SJCRH30 (cell line): ENCODE measurements around the gene ARFGAP1. TPM values are rescaled to one million over a fixed set of nuclear protein-coding genes. Genes with fewer than 3 reads are reported as not detected.

Experiments
- DNase-seq, 2 experiments: peaks; one replicate each; pipeline ENCODE4 v3.0.0-alpha.2; 2015 to 2020
- H3K27ac ChIP-seq: fragments of 250-450 bp; sonication (Bioruptor Pico); 2 replicates; pipeline ENCODE4 v1.5.1; 2020; ENCODE audit warnings: mild to moderate bottlenecking, moderate library complexity
- H3K27me3 ChIP-seq: fragments of 250-450 bp; sonication (Bioruptor Pico); 2 replicates; pipeline ENCODE4 v1.5.1; 2020; ENCODE audit warnings: mild to moderate bottlenecking, moderate library complexity
- H3K36me3 ChIP-seq: fragments of 250-450 bp; sonication (Bioruptor Pico); 2 replicates; pipeline ENCODE4 v1.5.1; 2020; ENCODE audit warnings: mild to moderate bottlenecking, moderate library complexity
- H3K4me1 ChIP-seq: fragments of 250-450 bp; sonication (Bioruptor Pico); 2 replicates; pipeline ENCODE4 v1.5.1; 2020; ENCODE audit warnings: mild to moderate bottlenecking, moderate library complexity
- H3K4me3 ChIP-seq: fragments of 250-450 bp; sonication (Bioruptor Pico); 2 replicates; pipeline ENCODE4 v1.5.1; 2020; ENCODE audit warnings: mild to moderate bottlenecking, moderate library complexity
- H3K9me3 ChIP-seq: fragments of 250-450 bp; sonication (Bioruptor Pico); replicated peaks from 2 replicates; pipeline ENCODE4 v1.5.1; 2020; ENCODE audit warnings: mild to moderate bottlenecking, moderate library complexity
- total RNA-seq: library from RNA; depleted of rRNA; stranded (reverse); fragments of >200 nt; shearing (Covaris generic); gene quantifications from 2 replicates; pipeline ENCODE4 v1.2.3, GENCODE V29; 2014

The ARFGAP1 gene
- total RNA-seq, 1 experiment from 2014 or later: 96.8 TPM

DNA sequence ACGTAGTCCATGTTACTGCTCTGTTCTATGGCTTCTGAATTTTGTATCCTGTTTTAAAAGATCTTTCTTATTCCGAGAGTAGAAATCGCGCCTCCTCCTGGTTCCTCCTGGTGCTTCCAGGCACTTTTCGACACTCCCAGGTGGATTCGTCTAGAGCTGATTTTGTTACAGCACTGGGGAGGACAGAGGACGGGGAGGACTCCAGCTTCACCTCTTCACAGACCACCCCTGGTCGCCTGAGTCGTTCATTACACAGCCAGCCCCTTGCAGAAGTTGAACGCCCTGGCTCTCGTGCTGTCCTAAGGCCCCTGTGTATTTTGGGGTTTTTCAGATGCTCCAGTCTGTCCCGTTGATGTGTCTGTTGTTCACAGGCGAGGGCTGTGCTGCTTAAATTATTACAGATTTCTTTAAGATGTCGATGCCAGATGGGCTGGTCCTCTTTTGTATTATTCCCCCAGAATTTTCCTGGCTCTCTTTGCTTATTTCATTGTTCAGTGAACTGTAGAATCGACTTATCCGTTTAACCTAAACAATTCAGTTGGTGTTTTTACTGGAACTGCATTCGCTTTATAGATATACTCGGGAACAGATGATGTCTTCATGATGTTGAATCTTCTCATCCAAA lies 50.9 kb downstream of the ARFGAP1 start:
- Histone ChIP-seq H3K4me3 (no peak overlapping the region), H3K4me1 (no peaks in the 10 kb centered on the region), H3K36me3 (no peaks in the 10 kb centered on the region), H3K9me3 (0 out of 2 replicates have a peak, but pooled peaks cover 3% of the 10 kb centered on the region), H3K27me3 (peaks cover 34% of the 10 kb centered on the region), H3K27ac (no peak overlapping the region)
- DNase-seq: no peak

DNA sequence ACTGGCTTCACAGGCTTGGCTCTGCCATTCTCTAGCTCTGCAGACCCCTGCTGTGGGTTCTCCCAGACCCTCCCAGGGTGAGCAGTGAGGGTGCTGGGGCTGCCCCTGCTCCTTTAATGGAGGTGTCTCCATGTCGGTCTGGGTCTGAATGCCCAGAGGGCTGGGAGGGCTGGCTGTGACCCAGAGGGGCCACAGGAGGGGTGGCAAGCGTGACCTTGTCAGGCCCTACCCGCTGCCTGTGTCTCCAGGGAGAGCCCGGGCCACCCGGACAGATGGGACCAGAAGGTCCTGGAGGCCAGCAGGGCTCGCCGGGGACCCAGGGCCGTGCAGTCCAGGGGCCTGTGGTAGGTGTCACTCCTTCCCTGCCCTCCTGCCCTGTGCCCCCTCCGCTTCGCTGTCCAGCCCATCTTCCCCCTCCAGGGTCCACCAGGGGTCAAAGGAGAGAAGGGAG lies 52.4 kb downstream of the ARFGAP1 start:
- no peak for DNase-seq
- Histone ChIP-seq H3K36me3 (no peaks in the 10 kb centered on the region), H3K9me3 (0 out of 2 replicates have a peak, but pooled peaks cover 3% of the 10 kb centered on the region), H3K27ac (no peak overlapping the region), H3K4me3 (no peak overlapping the region), H3K27me3 (peaks cover 34% of the 10 kb centered on the region), H3K4me1 (no peaks in the 10 kb centered on the region)

DNA sequence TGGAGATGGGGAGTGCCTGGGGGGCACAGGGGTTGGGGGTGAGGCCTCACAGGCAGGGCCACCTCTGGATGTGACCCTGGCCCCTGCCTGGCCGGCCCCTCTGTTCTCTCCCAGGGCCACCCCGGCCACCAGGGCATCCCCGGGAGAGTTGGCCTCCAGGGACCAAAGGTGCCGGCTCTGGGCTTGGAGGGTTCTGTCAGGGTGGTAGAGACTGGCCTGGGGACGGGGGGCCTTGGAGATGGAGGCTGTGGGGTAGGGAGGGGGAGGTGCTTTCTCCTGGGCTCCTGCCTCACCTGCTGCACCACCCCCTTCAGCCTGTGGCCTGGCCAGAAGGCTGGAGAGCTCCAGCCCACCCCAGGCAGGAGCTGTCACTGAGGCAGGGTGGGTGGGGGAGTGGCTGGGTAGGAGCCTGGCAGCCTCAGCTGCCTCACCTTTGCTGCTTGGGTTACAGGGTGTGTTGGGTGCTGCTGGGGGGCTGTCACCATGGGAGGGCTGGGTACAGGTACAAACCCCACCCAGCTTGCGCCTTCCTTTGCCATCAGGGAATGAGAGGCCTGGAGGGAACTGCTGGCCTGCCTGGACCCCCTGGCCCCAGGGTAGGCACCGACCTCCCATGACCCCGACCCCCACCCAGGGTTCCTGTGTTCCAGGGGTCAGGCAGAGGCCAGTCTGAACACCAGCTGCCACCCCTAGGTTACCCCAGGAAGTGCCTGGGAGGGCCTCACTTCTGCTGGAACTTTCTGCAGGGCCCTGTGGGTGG lies 53.1 kb downstream of the ARFGAP1 start:
- Histone ChIP-seq H3K27me3 (peaks cover 34% of the 10 kb centered on the region), H3K27ac (no peak overlapping the region), H3K9me3 (0 out of 2 replicates have a peak, but pooled peaks cover 3% of the 10 kb centered on the region)

DNA sequence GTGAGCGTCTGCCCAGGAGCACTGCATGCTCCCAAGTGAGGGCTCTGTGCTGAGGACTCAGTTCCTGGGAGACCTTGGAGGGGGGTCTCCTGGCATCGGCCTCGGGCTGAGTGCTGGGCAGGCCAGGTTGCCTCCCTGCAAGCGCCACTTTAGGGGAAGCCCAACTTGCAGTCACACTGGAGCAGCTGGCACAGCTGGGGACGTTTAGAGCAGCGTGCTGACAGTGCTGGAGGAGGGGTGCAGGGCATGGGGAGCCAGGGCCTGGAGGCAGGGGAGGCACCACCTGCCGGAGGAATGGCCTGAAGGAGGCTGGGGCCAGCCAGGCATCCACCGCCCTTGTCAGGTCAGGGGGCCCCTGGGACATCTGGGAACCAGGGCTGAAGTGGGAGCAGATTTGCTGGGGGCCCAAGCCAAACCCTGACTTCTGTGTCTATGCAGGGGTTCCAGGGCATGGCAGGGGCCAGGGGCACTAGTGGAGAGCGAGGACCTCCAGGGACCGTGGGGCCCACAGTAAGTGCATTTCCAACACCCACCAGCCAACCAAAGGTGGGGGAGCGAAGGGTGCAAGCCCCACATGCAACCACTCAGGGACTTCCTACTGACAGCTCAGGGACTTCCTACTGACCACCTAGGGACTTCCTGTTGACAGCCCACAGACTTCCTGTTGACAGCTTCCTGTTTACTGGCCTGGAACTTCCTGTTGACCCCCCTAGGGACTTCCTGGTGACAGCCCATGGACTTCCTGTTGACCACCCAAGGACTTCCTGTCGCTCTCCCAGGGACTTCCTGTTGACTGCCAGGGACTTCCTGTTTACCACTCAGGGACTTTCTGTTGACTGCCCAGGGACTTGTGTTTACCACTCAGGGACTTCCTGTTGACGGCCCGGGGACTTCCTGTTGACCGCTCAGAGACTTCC lies 54.0 kb downstream of the ARFGAP1 start:
- DNase-seq: no peak
- H3K27me3 ChIP-seq: peaks cover 29% of the 10 kb centered on the region
- H3K4me1 ChIP-seq: no peaks in the 10 kb centered on the region
- H3K27ac ChIP-seq: no peak overlapping the region
- no peaks in the 10 kb centered on the region for H3K36me3 ChIP-seq
- H3K4me3 ChIP-seq: no peak overlapping the region
- 0 out of 2 replicates have a peak, but pooled peaks cover 3% of the 10 kb centered on the region for H3K9me3 ChIP-seq

More for the DNA sequence above, 53.1 kb downstream of the ARFGAP1 start:
- Histone ChIP-seq H3K4me1 (no peaks in the 10 kb centered on the region), H3K36me3 (no peaks in the 10 kb centered on the region), H3K4me3 (no peak overlapping the region)
- DNase-seq: no peak

DNA sequence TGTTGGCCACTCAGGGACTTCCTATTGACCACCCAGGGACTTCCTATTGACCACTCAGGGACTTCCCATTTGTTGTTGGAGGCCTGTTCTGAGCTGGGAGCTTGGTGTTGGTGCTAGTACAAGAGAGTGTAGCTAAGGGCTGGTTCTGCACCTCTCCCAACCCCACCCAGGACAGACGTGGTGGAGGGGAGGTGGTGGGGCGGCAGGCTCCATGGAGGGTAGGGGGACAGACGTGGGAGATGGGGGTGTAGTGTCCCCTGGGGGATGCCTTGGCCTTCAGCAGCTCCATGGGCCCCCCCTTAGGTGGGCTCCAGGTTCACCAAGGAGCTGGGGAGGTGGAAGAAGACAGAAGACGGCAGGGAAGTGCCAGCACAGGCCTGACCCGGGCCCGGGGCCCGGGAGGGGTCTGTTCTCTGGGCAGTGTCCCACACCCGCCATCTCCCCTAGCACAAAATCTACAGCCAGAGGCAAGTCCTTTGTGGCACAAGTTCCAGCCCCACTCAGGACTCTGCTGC lies 54.7 kb downstream of the ARFGAP1 start:
- Histone ChIP-seq H3K27ac (no peak overlapping the region), H3K4me3 (no peak overlapping the region), H3K36me3 (no peaks in the 10 kb centered on the region), H3K4me1 (no peaks in the 10 kb centered on the region), H3K27me3 (peaks cover 24% of the 10 kb centered on the region), H3K9me3 (0 out of 2 replicates have a peak, but pooled peaks cover 3% of the 10 kb centered on the region)
- no peak for DNase-seq

DNA sequence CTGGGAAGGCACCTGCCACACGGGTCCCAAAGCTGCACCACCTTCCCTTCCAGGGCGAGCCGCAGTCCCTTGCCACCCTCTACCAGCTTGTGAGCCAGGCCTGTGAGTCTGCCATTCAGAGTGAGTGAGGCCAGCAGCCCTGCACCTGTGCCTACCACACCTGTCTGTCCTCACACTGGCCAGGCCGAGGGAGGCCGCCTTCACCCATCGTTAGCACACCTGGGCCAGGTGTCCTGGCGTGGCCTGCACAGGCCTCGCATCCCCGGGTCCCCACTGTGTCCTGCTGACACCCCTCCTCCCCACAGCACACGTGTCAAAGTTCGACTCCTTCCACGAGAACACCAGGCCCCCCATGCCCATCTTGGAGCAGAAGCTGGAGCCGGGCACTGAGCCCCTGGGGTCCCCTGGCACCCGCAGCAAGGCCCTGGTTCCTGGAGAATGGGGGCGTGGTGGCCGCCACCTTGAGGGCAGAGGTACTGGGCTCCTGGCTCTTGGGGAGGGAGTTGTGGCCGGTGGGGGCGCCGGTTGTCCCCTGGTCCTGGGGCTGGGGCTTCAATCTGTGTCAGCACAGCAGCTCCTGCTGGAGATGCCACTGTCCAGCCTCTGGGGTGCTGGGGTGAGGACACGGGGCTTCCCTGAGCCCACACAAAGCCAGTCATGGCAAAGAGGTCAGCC lies 55.5 kb downstream of the ARFGAP1 start:
- H3K36me3 ChIP-seq: no peaks in the 10 kb centered on the region
- H3K4me1 ChIP-seq: no peaks in the 10 kb centered on the region
- H3K9me3 ChIP-seq: 0 out of 2 replicates have a peak, but pooled peaks cover 3% of the 10 kb centered on the region
- H3K27ac ChIP-seq: no peak overlapping the region
- H3K4me3 ChIP-seq: no peak overlapping the region
- H3K27me3 ChIP-seq: peaks cover 18% of the 10 kb centered on the region
- no peak for DNase-seq

DNA sequence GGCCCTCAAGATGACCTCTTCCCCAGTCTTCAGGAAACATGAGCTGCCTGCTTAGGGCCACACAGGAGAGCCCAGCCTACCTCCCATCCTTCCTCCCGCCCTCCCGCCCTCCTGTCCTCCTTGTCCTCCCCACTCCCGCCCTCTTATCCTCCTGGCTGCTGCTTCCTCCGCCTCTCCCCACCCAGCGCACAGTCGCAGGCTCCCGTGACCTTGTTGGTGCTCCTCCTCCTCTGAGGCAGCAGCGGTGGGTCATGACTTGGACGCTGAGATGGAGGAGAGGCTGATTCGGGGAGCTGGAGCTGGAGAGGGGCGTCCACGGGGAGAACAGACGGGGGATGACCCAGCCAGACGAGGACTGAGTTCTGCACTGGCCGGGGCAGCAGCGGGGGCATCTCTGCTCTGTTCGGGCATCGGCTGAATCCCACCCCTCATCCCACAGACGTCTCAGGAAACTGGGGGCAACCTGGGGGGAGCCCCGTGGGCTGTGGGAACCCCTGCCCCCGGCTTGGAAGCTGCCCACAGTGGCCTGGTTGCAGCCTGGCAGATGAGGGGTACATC lies 56.2 kb downstream of the ARFGAP1 start:
- Histone ChIP-seq H3K36me3 (no peaks in the 10 kb centered on the region), H3K9me3 (0 out of 2 replicates have a peak, but pooled peaks cover 3% of the 10 kb centered on the region), H3K4me1 (no peaks in the 10 kb centered on the region), H3K4me3 (no peak overlapping the region), H3K27ac (no peak overlapping the region), H3K27me3 (peaks cover 11% of the 10 kb centered on the region)
- DNase-seq: no peak

DNA sequence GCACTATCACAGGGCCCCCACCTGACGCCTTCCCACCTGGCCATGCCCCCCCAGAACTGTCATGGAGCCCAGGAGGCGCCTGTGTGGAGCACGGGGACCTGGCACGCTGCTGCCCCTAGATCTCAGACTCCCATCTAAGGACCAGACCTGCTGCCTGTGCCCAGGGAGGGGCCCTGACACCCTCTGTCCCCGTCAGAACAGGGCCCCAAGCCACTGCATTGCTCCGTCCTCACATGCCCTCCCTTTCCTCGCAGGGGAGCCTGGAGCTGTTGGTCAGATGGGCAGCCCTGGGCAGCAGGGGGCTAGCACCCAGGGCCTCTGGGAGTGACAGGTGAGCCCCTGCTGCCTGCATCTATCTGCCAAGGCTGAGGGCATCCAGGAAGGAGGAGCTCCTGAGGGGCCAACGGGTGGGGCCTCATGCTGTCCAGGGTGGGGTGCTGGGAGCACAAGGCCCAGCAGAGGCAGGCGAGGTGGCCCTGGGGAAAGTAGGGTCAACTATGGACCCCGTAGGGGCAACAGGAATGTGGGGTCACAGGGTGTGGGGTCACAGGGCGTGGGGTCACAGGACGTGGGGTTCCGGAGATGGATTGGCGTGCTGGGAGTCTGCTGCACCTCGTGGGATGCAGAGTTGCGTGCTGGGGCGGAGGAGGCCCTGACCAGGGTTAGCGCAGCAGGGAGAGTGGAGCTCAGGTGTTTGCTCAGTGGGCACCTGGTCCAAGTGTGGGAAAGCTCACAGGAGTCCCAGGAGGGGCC lies 56.9 kb downstream of the ARFGAP1 start:
- Histone ChIP-seq H3K27me3 (peaks cover 5% of the 10 kb centered on the region), H3K4me1 (no peaks in the 10 kb centered on the region), H3K4me3 (no peak overlapping the region), H3K27ac (no peak overlapping the region), H3K9me3 (peaks cover 7% of the 10 kb centered on the region; the same call in 1 of the 2 replicates), H3K36me3 (no peaks in the 10 kb centered on the region)
- DNase-seq: no peak

DNA sequence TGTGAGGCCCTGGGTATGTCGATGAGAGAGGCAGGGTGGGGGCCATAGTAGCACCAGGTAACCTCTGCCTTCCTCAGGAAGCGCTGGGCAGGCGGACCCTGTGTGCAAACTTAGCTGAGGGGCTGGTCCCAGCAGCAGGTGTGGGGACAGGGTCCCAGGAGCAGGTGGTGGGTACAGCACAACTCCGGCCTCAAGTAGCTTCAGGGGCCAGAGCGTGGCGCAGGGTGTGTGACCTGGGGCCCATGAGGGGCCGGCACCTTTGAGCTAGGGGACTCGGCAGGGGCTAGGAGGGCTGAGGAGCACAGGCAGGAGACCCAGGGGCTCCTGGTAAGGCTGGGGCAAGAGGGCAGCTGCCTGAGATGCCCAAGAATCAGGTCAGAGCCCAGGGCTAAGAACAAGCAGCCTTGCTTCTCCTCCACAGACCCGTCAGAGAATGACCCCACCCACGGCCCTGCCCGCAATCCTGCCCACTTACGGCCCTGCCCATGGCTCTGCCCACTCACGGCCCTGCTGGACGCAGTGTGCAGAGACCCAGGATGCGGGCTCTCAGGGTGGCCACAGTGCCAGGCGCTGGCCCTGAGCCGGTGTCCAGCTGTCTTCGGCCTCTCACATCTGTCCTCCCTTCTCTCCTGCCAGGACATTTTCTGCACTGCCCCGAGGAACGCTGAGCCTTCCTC lies 57.6 kb downstream of the ARFGAP1 start:
- DNase-seq: no peak
- Histone ChIP-seq H3K4me1 (no peaks in the 10 kb centered on the region), H3K4me3 (no peak overlapping the region), H3K9me3 (peaks cover 7% of the 10 kb centered on the region; the same call in 1 of the 2 replicates), H3K36me3 (no peaks in the 10 kb centered on the region), H3K27ac (no peak overlapping the region), H3K27me3 (peaks cover 5% of the 10 kb centered on the region)

DNA sequence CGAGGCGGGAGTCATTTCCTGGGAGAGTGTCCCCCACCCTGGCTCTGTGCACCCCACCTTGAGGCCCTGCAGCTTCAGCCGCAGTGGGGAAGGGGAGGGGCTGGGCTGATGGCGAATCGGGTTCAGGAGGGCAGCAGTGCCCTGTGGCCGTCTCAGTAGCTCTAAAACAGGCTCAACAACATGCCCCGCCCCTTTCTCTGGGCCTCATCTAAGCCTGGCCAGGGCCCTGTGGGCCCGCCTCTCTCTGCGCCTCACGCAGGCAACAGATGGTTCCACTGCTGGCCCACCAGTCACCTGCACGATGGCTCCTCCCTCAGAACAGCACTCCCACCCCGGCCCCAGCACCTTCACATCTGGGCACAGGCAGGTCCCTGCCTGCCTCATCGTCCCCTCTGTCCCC lies 58.3 kb downstream of the ARFGAP1 start:
- no peaks in the 10 kb centered on the region for H3K4me1 ChIP-seq
- H3K27ac ChIP-seq: no peak overlapping the region
- peaks cover 7% of the 10 kb centered on the region; the same call in 1 of the 2 replicates for H3K9me3 ChIP-seq
- no peak overlapping the region for H3K4me3 ChIP-seq
- H3K36me3 ChIP-seq: no peaks in the 10 kb centered on the region
- no peak for DNase-seq
- peaks cover 5% of the 10 kb centered on the region for H3K27me3 ChIP-seq

DNA sequence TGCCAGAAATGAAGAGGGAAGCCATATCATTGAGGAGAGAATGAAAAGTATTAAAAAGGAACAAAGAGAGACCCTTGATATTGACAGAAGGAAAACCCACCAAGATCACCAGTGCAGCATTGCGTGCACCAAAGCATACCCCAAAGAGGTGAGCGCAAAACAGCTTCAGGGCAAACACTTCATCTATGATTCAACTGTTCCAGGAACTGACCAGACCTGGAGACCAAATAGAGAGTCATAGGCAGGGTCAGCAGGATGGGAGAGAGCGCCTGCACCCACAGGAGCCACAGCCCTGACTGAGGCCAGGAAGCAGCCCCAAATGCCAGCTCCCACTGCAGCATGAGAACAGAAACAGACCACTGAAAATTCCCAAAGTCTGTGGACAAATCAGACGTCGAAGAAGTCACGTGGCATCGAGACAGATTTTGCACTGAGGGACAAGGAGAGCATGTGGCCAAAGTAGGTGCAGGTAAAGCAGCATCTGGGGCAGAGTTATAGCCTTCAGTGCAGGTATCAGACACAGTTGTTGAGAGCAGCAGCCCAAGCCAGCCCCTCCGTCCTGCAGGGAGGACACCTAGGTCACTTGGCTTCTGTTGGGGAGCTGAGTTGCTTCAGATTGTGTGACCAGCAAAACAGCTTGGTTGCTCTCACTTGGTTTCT lies 59.3 kb downstream of the ARFGAP1 start:
- peaks cover 5% of the 10 kb centered on the region for H3K27me3 ChIP-seq
- H3K36me3 ChIP-seq: no peaks in the 10 kb centered on the region
- no peaks in the 10 kb centered on the region for H3K4me1 ChIP-seq
- H3K9me3 ChIP-seq: peaks cover 5% of the 10 kb centered on the region; the same call in 1 of the 2 replicates
- DNase-seq: no peak
- H3K27ac ChIP-seq: no peak overlapping the region
- H3K4me3 ChIP-seq: no peak overlapping the region

DNA sequence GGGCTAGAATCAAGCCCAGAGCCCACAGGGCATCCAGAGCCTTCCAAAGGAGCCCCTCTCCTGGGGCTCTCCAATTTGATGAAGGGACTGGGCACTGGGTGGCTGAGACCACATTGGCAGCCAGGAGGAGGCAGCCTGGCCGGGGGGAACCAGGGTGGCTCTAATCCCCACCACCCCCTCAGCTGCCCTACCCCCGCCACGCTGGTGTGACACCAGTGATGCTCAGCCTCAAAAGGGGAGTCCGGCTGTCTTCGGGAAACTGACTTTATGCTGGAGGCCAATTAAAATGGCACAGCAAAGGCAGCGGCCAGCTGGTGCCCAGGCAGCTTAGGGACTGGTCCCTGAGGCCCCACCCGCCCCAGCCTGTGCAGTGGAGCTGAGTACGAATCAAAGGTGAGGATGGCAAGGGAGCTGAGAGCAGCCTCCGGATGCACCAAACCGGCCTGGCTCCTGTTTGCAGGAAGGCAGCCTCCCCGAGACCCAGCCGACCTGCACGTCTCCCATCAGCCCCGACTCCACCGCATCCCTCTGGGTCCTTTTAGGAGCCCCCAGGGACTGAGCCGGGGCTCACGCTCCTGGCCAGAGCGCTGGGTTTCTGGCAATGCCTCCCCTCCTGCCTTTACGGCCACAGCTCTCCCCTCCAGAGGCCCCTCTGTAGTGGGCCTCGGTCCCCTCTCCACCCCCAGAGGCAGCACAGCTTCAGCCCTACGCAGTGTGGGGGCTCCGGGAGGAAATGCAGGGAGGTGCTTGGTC lies 60.1 kb downstream of the ARFGAP1 start:
- no peak overlapping the region for H3K27ac ChIP-seq
- DNase-seq: no peak
- H3K4me3 ChIP-seq: no peak overlapping the region
- H3K36me3 ChIP-seq: no peaks in the 10 kb centered on the region
- no peaks in the 10 kb centered on the region for H3K4me1 ChIP-seq
- H3K27me3 ChIP-seq: peaks cover 10% of the 10 kb centered on the region
- peaks cover 4% of the 10 kb centered on the region; the same call in 1 of the 2 replicates for H3K9me3 ChIP-seq
